WTC11 (cell line): Measurements from ENCODE around the gene PRKCE. TPM values are rescaled to one million over a fixed set of nuclear protein-coding genes. Genes with fewer than 3 reads are reported as not detected.

Experiments
- ATAC-seq: fragments of 200-7000 bp; cut with Tn5 transposase; 2 replicates; pipeline ENCODE4 v1.10.0; 2021; ENCODE audit warnings: mild to moderate bottlenecking, moderate library complexity
- CTCF ChIA-PET: fragments of 300-600 bp; sonication (Branson Sonifier 250); formaldehyde crosslinking; loops from one replicate; lab custom pipeline; 2021; ENCODE audit warnings: antibody characterized with exemption; lab: Charles Lee
- POLR2A ChIA-PET: fragments of 350-600 bp; sonication (Branson Sonifier 250); formaldehyde crosslinking; loops from one replicate; lab custom pipeline; 2021; ENCODE audit warnings: antibody characterized with exemption; lab: Charles Lee
- DNase-seq: peaks from one replicate; pipeline ENCODE4 v3.0.0; 2021; ENCODE audit warnings: low spot score
- H3K27ac Mint-ChIP-seq: 2 replicates; pipeline ENCODE4 v1.8.0; 2021; ENCODE audit warnings: mixed read lengths
- H3K27me3 Mint-ChIP-seq: 2 replicates; pipeline ENCODE4 v1.8.0; 2021; ENCODE audit warnings: low read depth, mild to moderate bottlenecking, moderate library complexity, mixed read lengths
- H3K36me3 Mint-ChIP-seq: 2 replicates; pipeline ENCODE4 v1.8.0; 2021; ENCODE audit warnings: mixed read lengths
- H3K4me1 Mint-ChIP-seq: 2 replicates; pipeline ENCODE4 v1.8.0; 2022; ENCODE audit warnings: mixed read lengths
- H3K4me3 Mint-ChIP-seq: 2 replicates; pipeline ENCODE4 v1.8.0; 2021; ENCODE audit warnings: mild to moderate bottlenecking, moderate library complexity, mixed read lengths
- H3K9me3 Mint-ChIP-seq: 2 replicates; pipeline ENCODE4 v1.8.0; 2021; ENCODE audit warnings: mixed read lengths
- ESRRA ChIP-seq: sonication (generic); formaldehyde crosslinking; IDR thresholded peaks from 2 replicates; pipeline ENCODE4 v1.8.1; 2022; ENCODE audit warnings: mild to moderate bottlenecking, missing genetic modification reagents, borderline replicate concordance
- FOXJ3 ChIP-seq: sonication (generic); formaldehyde crosslinking; IDR thresholded peaks from 2 replicates; pipeline ENCODE4 v1.9.0; 2021; ENCODE audit warnings: missing genetic modification reagents, mild to moderate bottlenecking, borderline replicate concordance
- GABPB1 ChIP-seq: sonication (generic); formaldehyde crosslinking; IDR thresholded peaks from 2 replicates; pipeline ENCODE4 v1.8.1; 2023; ENCODE audit warnings: mild to moderate bottlenecking, missing genetic modification reagents
- GTF2I ChIP-seq: fragments of 250-450 bp; sonication (Bioruptor Pico); conservative IDR thresholded peaks from 2 replicates; pipeline ENCODE4 v1.4.0; 2021; ENCODE audit warnings: mild to moderate bottlenecking
- IRF2 ChIP-seq: sonication (generic); formaldehyde crosslinking; IDR thresholded peaks from 2 replicates; pipeline ENCODE4 v1.8.0; 2022; ENCODE audit warnings: low read depth, missing genetic modification reagents, borderline replicate concordance
- JAZF1 ChIP-seq: fragments of 250-450 bp; sonication (Bioruptor Pico); IDR thresholded peaks from 2 replicates; pipeline ENCODE4 v1.9.0; 2021; ENCODE audit warnings: moderate library complexity, mild to moderate bottlenecking, inconsistent platforms
- KAT7 ChIP-seq: sonication (generic); formaldehyde crosslinking; IDR thresholded peaks from 2 replicates; pipeline ENCODE4 v1.8.1; 2023; ENCODE audit warnings: missing genetic modification reagents, mild to moderate bottlenecking, borderline replicate concordance
- PRRX2 ChIP-seq: fragments of 250-450 bp; sonication (Bioruptor Pico); IDR thresholded peaks from 2 replicates; pipeline ENCODE4 v1.8.0; 2021; ENCODE audit warnings: mild to moderate bottlenecking
- ZNF232 ChIP-seq: sonication (generic); formaldehyde crosslinking; IDR thresholded peaks from 2 replicates; pipeline ENCODE4 v1.8.0; 2022; ENCODE audit warnings: mild to moderate bottlenecking, missing genetic modification reagents
- ZNF671 ChIP-seq: fragments of 250-450 bp; sonication (Bioruptor Pico); IDR thresholded peaks from 2 replicates; pipeline ENCODE4 v1.8.0; 2021; ENCODE audit warnings: mild to moderate bottlenecking
- total RNA-seq: library from RNA; stranded (reverse); gene quantifications from 3 replicates; pipeline ENCODE4 v1.2.3, GENCODE V29; 2021
- TF ChIP-seq, protein P1 (sequence below): sonication (generic); formaldehyde crosslinking; IDR thresholded peaks from 2 replicates; pipeline ENCODE4 v1.8.0; 2023; ENCODE audit warnings: missing genetic modification reagents
- TF ChIP-seq, protein P2 (sequence below): fragments of 250-450 bp; sonication (Bioruptor Pico); IDR thresholded peaks from 2 replicates; pipeline ENCODE4 v1.9.0; 2021; ENCODE audit warnings: mild to moderate bottlenecking
- TF ChIP-seq, protein P3 (sequence below): fragments of 250-450 bp; sonication (Bioruptor Pico); IDR thresholded peaks from 2 replicates; pipeline ENCODE4 v1.9.0; 2021; ENCODE audit warnings: moderate library complexity, mild to moderate bottlenecking, inconsistent platforms, borderline replicate concordance
- TF ChIP-seq, protein P4 (sequence below): sonication (generic); formaldehyde crosslinking; IDR thresholded peaks from 2 replicates; pipeline ENCODE4 v1.8.1; 2022; ENCODE audit warnings: missing genetic modification reagents, borderline replicate concordance
- TF ChIP-seq, protein P5 (sequence below): sonication (generic); formaldehyde crosslinking; IDR thresholded peaks from 2 replicates; pipeline ENCODE4 v1.8.1; 2023; ENCODE audit warnings: mild to moderate bottlenecking, missing genetic modification reagents
- TF ChIP-seq, protein P6 (sequence below): sonication (generic); formaldehyde crosslinking; IDR thresholded peaks from 2 replicates; pipeline ENCODE4 v1.8.1; 2022; ENCODE audit warnings: low read depth, missing genetic modification reagents, borderline replicate concordance
- TF ChIP-seq, protein P7 (sequence below): sonication (generic); formaldehyde crosslinking; IDR thresholded peaks from 2 replicates; pipeline ENCODE4 v1.8.0; 2022; ENCODE audit warnings: mild to moderate bottlenecking, missing genetic modification reagents
- TF ChIP-seq, protein P8 (sequence below): sonication (generic); formaldehyde crosslinking; IDR thresholded peaks from 2 replicates; pipeline ENCODE4 v1.8.1; 2023; ENCODE audit warnings: mild to moderate bottlenecking, missing genetic modification reagents, moderate library complexity
- TF ChIP-seq, protein P9 (sequence below): sonication (generic); formaldehyde crosslinking; IDR thresholded peaks from 2 replicates; pipeline ENCODE4 v1.8.0; 2022; ENCODE audit warnings: mild to moderate bottlenecking, missing genetic modification reagents

Gene PRKCE
- total RNA-seq, 1 experiment from 2014 or later = 5.8 TPM

DNA sequence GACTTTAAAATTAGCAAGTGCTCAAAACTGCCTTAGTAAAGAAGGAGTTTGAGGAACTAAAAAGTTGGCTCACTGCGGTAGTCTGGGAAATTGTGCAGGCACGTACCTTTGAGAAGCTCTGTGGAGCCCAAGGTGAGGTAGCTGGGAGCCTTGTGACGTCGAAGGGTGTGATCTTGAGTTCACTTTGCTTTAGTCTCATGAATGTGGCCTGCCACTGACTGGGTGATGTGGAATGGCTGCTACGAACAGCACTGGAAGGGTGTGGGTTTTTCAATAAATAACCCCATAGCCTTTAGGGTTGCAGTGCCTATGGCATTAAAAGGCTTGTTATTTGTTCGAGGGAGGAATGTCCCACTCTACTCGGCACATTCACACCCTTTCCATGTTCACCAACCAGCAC lies 312.3 kb downstream of the PRKCE start (continued):
- TF ChIP-seq JAZF1 = no peak
- no peak for TF ChIP-seq FOXJ3 (CRISPR knock-in tag)
- TF ChIP-seq, protein P1, sequence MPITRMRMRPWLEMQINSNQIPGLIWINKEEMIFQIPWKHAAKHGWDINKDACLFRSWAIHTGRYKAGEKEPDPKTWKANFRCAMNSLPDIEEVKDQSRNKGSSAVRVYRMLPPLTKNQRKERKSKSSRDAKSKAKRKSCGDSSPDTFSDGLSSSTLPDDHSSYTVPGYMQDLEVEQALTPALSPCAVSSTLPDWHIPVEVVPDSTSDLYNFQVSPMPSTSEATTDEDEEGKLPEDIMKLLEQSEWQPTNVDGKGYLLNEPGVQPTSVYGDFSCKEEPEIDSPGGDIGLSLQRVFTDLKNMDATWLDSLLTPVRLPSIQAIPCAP (CRISPR knock-in tag) = no peak
- TF ChIP-seq GTF2I (CRISPR knock-in tag) = no peak

DNA sequence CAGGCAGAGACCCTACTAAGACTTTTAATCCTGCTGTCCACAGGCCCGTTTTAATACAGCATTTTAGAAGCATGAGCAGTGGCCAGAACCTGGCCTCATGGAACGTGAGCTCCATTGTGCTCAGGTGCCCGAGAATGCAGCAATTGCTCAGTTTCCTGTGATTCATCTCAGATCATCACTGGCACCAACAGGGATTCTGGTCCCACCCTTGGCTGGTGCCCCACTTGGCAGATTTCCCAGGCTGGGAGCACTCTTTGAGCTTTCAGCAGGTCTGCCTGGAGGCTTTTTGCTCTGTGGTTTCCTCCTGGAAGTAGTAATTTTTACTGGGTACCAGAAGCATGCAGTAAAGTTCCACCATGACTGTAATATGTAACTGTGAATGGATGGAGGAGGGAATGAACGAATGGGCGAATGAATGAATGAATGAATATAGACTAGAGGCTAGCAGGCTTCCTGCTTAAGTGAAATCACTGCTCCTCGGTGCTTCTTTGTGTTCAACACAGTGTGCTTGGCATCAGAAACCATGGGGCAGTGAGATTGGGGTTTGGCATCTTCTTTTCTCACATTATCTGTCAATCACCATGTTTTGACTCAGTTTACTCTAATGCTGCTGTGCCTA lies 312.9 kb downstream of the PRKCE start:
- ATAC-seq = no peak
- no peak for DNase-seq
- H3K27me3 Mint-ChIP-seq = no peaks in the 10 kb centered on the region
- no peak overlapping the region for H3K4me3 Mint-ChIP-seq
- peaks cover 42% of the 10 kb centered on the region for H3K4me1 Mint-ChIP-seq
- H3K27ac Mint-ChIP-seq = no peak overlapping the region
- ChIA-PET POLR2A (no interaction called here), CTCF (interaction anchor here (1.1 kb wide), 1 partner anchor 186 kb away, joined by 3 read pairs; no protein-coding TSS in a partner anchor)
- no peak for TF ChIP-seq ZNF671 (CRISPR knock-in tag)
- TF ChIP-seq, protein P2, sequence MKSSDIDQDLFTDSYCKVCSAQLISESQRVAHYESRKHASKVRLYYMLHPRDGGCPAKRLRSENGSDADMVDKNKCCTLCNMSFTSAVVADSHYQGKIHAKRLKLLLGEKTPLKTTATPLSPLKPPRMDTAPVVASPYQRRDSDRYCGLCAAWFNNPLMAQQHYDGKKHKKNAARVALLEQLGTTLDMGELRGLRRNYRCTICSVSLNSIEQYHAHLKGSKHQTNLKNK (CRISPR knock-in tag) = no peak
- no peak for TF ChIP-seq KAT7 (CRISPR knock-in tag)
- TF ChIP-seq IRF2 (CRISPR knock-in tag) = no peak
- TF ChIP-seq, protein P3, sequence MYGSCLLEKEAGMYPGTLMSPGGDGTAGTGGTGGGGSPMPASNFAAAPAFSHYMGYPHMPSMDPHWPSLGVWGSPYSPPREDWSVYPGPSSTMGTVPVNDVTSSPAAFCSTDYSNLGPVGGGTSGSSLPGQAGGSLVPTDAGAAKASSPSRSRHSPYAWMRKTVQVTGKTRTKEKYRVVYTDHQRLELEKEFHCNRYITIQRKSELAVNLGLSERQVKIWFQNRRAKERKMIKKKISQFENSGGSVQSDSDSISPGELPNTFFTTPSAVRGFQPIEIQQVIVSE (CRISPR knock-in tag) = no peak
- TF ChIP-seq GABPB1 (CRISPR knock-in tag) = no peak
- TF ChIP-seq PRRX2 (CRISPR knock-in tag) = no peak
- no peak for TF ChIP-seq ZNF232 (CRISPR knock-in tag)
- TF ChIP-seq, protein P1 (CRISPR knock-in tag) = no peak
- TF ChIP-seq, protein P4, sequence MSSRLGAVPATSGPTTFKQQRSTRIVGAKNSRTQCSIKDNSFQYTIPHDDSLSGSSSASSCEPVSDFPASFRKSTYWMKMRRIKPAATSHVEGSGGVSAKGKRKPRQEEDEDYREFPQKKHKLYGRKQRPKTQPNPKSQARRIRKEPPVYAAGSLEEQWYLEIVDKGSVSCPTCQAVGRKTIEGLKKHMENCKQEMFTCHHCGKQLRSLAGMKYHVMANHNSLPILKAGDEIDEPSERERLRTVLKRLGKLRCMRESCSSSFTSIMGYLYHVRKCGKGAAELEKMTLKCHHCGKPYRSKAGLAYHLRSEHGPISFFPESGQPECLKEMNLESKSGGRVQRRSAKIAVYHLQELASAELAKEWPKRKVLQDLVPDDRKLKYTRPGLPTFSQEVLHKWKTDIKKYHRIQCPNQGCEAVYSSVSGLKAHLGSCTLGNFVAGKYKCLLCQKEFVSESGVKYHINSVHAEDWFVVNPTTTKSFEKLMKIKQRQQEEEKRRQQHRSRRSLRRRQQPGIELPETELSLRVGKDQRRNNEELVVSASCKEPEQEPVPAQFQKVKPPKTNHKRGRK (CRISPR knock-in tag) = no peak
- no peak for TF ChIP-seq ESRRA (CRISPR knock-in tag)
- TF ChIP-seq, protein P5, sequence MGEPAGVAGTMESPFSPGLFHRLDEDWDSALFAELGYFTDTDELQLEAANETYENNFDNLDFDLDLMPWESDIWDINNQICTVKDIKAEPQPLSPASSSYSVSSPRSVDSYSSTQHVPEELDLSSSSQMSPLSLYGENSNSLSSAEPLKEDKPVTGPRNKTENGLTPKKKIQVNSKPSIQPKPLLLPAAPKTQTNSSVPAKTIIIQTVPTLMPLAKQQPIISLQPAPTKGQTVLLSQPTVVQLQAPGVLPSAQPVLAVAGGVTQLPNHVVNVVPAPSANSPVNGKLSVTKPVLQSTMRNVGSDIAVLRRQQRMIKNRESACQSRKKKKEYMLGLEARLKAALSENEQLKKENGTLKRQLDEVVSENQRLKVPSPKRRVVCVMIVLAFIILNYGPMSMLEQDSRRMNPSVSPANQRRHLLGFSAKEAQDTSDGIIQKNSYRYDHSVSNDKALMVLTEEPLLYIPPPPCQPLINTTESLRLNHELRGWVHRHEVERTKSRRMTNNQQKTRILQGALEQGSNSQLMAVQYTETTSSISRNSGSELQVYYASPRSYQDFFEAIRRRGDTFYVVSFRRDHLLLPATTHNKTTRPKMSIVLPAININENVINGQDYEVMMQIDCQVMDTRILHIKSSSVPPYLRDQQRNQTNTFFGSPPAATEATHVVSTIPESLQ (CRISPR knock-in tag) = no peak
- TF ChIP-seq, protein P6, sequence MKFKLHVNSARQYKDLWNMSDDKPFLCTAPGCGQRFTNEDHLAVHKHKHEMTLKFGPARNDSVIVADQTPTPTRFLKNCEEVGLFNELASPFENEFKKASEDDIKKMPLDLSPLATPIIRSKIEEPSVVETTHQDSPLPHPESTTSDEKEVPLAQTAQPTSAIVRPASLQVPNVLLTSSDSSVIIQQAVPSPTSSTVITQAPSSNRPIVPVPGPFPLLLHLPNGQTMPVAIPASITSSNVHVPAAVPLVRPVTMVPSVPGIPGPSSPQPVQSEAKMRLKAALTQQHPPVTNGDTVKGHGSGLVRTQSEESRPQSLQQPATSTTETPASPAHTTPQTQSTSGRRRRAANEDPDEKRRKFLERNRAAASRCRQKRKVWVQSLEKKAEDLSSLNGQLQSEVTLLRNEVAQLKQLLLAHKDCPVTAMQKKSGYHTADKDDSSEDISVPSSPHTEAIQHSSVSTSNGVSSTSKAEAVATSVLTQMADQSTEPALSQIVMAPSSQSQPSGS (CRISPR knock-in tag) = no peak
- no peak for TF ChIP-seq JAZF1
- TF ChIP-seq, protein P7, sequence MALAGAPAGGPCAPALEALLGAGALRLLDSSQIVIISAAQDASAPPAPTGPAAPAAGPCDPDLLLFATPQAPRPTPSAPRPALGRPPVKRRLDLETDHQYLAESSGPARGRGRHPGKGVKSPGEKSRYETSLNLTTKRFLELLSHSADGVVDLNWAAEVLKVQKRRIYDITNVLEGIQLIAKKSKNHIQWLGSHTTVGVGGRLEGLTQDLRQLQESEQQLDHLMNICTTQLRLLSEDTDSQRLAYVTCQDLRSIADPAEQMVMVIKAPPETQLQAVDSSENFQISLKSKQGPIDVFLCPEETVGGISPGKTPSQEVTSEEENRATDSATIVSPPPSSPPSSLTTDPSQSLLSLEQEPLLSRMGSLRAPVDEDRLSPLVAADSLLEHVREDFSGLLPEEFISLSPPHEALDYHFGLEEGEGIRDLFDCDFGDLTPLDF (CRISPR knock-in tag) = no peak
- TF ChIP-seq, protein P8, sequence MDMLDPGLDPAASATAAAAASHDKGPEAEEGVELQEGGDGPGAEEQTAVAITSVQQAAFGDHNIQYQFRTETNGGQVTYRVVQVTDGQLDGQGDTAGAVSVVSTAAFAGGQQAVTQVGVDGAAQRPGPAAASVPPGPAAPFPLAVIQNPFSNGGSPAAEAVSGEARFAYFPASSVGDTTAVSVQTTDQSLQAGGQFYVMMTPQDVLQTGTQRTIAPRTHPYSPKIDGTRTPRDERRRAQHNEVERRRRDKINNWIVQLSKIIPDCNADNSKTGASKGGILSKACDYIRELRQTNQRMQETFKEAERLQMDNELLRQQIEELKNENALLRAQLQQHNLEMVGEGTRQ = no peak
- TF ChIP-seq, protein P9, sequence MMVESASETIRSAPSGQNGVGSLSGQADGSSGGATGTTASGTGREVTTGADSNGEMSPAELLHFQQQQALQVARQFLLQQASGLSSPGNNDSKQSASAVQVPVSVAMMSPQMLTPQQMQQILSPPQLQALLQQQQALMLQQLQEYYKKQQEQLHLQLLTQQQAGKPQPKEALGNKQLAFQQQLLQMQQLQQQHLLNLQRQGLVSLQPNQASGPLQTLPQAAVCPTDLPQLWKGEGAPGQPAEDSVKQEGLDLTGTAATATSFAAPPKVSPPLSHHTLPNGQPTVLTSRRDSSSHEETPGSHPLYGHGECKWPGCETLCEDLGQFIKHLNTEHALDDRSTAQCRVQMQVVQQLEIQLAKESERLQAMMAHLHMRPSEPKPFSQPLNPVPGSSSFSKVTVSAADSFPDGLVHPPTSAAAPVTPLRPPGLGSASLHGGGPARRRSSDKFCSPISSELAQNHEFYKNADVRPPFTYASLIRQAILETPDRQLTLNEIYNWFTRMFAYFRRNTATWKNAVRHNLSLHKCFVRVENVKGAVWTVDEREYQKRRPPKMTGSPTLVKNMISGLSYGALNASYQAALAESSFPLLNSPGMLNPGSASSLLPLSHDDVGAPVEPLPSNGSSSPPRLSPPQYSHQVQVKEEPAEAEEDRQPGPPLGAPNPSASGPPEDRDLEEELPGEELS (CRISPR knock-in tag) = no peak
- no peaks in the 10 kb centered on the region for H3K36me3 Mint-ChIP-seq
- no peaks in the 10 kb centered on the region for H3K9me3 Mint-ChIP-seq
